H9 (cell line): ENCODE data around the gene CADPS. TPM values are rescaled to one million over a fixed set of nuclear protein-coding genes. Genes with fewer than 3 reads are reported as not detected.

Source experiments
- DNase-seq: peaks from one replicate; pipeline ENCODE4 v3.0.0-alpha.2; 2017
- H2AFZ ChIP-seq: one replicate; pipeline ENCODE4 v1.6.1; 2013; ENCODE audit warnings: mild to moderate bottlenecking, low read length, control low read depth, moderate library complexity
- H2AK5ac ChIP-seq: 2 replicates; pipeline ENCODE4 v1.6.1; 2013; ENCODE audit warnings: low read length, control low read depth, mixed read lengths; ENCODE audit not compliant: insufficient read length
- H2BK120ac ChIP-seq: one replicate; pipeline ENCODE4 v1.6.1; 2013; ENCODE audit warnings: low read depth, mild to moderate bottlenecking, low read length, control low read depth, inconsistent platforms; ENCODE audit not compliant: poor library complexity, severe bottlenecking
- H2BK12ac ChIP-seq: 2 replicates; pipeline ENCODE4 v1.6.1; 2013; ENCODE audit warnings: low read length, control low read depth, mixed read lengths, low read depth; ENCODE audit not compliant: insufficient read length
- H2BK15ac ChIP-seq: 2 replicates; pipeline ENCODE4 v1.6.1; 2013; ENCODE audit warnings: low read depth, low read length, control low read depth
- H2BK20ac ChIP-seq: one replicate; pipeline ENCODE4 v1.6.1; 2013; ENCODE audit warnings: low read depth, mild to moderate bottlenecking, low read length, control low read depth, inconsistent platforms; ENCODE audit not compliant: poor library complexity, severe bottlenecking
- H2BK5ac ChIP-seq: 2 replicates; pipeline ENCODE4 v1.6.1; 2013; ENCODE audit warnings: low read length, control low read depth, mixed read lengths; ENCODE audit not compliant: insufficient read length
- H3K14ac ChIP-seq: 2 replicates; pipeline ENCODE4 v1.6.1; 2013; ENCODE audit warnings: low read length, control low read depth; ENCODE audit not compliant: insufficient read depth
- H3K18ac ChIP-seq: 2 replicates; pipeline ENCODE4 v1.6.1; 2013; ENCODE audit warnings: low read depth, mild to moderate bottlenecking, mixed read lengths, low read length, control low read depth; ENCODE audit not compliant: insufficient read length
- H3K23ac ChIP-seq: 2 replicates; pipeline ENCODE4 v1.6.1; 2013; ENCODE audit warnings: low read length, control low read depth, mixed read lengths, low read depth; ENCODE audit not compliant: insufficient read length
- H3K23me2 ChIP-seq: 2 replicates; pipeline ENCODE4 v1.6.1; 2013; ENCODE audit warnings: low read depth, mild to moderate bottlenecking, mixed read lengths, low read length, control low read depth; ENCODE audit not compliant: insufficient read length, poor library complexity, severe bottlenecking
- H3K27ac ChIP-seq: 2 replicates; pipeline ENCODE4 v1.5.1; 2013; ENCODE audit warnings: low read length, control low read depth, mixed read lengths, low read depth; ENCODE audit not compliant: insufficient read length
- H3K27me3 ChIP-seq: 2 replicates; pipeline ENCODE4 v1.6.1; 2013; ENCODE audit warnings: low read length, control low read depth, inconsistent platforms; ENCODE audit not compliant: insufficient read depth
- H3K4ac ChIP-seq: 2 replicates; pipeline ENCODE4 v1.6.1; 2013; ENCODE audit warnings: low read depth, mild to moderate bottlenecking, control low read depth, inconsistent platforms, low read length, moderate library complexity
- H3K4me1 ChIP-seq: 2 replicates; pipeline ENCODE4 v1.6.1; 2013; ENCODE audit warnings: low read length, control low read depth, inconsistent platforms; ENCODE audit not compliant: insufficient read depth
- H3K4me2 ChIP-seq: 2 replicates; pipeline ENCODE4 v1.6.1; 2013; ENCODE audit warnings: low read length, control low read depth, mixed read lengths; ENCODE audit not compliant: insufficient read length, insufficient read depth
- H3K56ac ChIP-seq: 2 replicates; pipeline ENCODE4 v1.6.1; 2013; ENCODE audit warnings: low read depth, mild to moderate bottlenecking, mixed read lengths, low read length, control low read depth; ENCODE audit not compliant: insufficient read length
- H3K79me1 ChIP-seq: 2 replicates; pipeline ENCODE4 v1.6.1; 2013; ENCODE audit warnings: low read depth, mild to moderate bottlenecking, moderate library complexity, low read length, control low read depth, inconsistent platforms; ENCODE audit not compliant: insufficient read depth, poor library complexity, severe bottlenecking
- H3K79me2 ChIP-seq: 2 replicates; pipeline ENCODE4 v1.6.1; 2013; ENCODE audit warnings: low read length, control low read depth, inconsistent platforms; ENCODE audit not compliant: insufficient read depth
- H3K9ac ChIP-seq: 2 replicates; pipeline ENCODE4 v1.6.1; 2013; ENCODE audit warnings: low read length, control low read depth, mixed read lengths; ENCODE audit not compliant: insufficient read length; ENCODE audit errors: extremely low read depth
- H3K9me3 ChIP-seq: one replicate; pipeline ENCODE4 v1.6.1; 2013; ENCODE audit warnings: low read depth, low read length, inconsistent platforms; ENCODE audit not compliant: control insufficient read depth
- H3T11ph ChIP-seq: one replicate; pipeline ENCODE4 v1.6.1; 2013; ENCODE audit warnings: mild to moderate bottlenecking, low read length, control low read depth, inconsistent platforms
- H4K20me1 ChIP-seq: one replicate; pipeline ENCODE4 v1.6.1; 2013; ENCODE audit not compliant: control insufficient read depth, insufficient read length, insufficient read depth
- H4K5ac ChIP-seq: 2 replicates; pipeline ENCODE4 v1.6.1; 2013; ENCODE audit warnings: low read depth, mild to moderate bottlenecking, mixed read lengths, low read length, control low read depth; ENCODE audit not compliant: insufficient read length
- H4K8ac ChIP-seq: replicated peaks from 2 replicates; pipeline ENCODE4 v1.6.1; 2013; ENCODE audit warnings: low read length, control low read depth, mixed read lengths, low read depth; ENCODE audit not compliant: insufficient read length
- H4K91ac ChIP-seq: 2 replicates; pipeline ENCODE4 v1.6.1; 2013; ENCODE audit warnings: low read depth, mild to moderate bottlenecking, moderate library complexity, mixed read lengths, low read length, control low read depth; ENCODE audit not compliant: insufficient read length
- H3K27ac Mint-ChIP-seq, 3 experiments: 2 replicates in 2 of 3; 3 replicates in 1 of 3; pipeline ENCODE4 v1.8.0; 2020 to 2021; ENCODE audit warnings: mixed read lengths in 3 of 3, mild to moderate bottlenecking in 1 of 3, moderate library complexity in 1 of 3
- H3K27me3 Mint-ChIP-seq: 2 replicates; pipeline ENCODE4 v1.8.0; 2021; ENCODE audit warnings: low read depth, mild to moderate bottlenecking, moderate library complexity, mixed read lengths
- H3K36me3 Mint-ChIP-seq, 3 experiments: 2 replicates in 2 of 3; 3 replicates in 1 of 3; pipeline ENCODE4 v1.8.0; 2020 to 2021; ENCODE audit warnings: low read depth in 3 of 3, mixed read lengths in 3 of 3; ENCODE audit not compliant: insufficient read depth in 1 of 3
- H3K4me1 Mint-ChIP-seq, 2 experiments: 2 replicates each; pipeline ENCODE4 v1.8.0; 2020; ENCODE audit warnings: mixed read lengths in 2 of 2
- H3K4me3 Mint-ChIP-seq, 2 experiments: 2 replicates in 1 of 2; 3 replicates in 1 of 2; pipeline ENCODE4 v1.8.0; 2020 to 2021; ENCODE audit warnings: mild to moderate bottlenecking in 2 of 2, mixed read lengths in 2 of 2, moderate library complexity in 1 of 2
- H3K9me3 Mint-ChIP-seq, 2 experiments: 2 replicates in 1 of 2; 3 replicates in 1 of 2; pipeline ENCODE4 v1.8.0; 2020; ENCODE audit warnings: mild to moderate bottlenecking in 2 of 2, mixed read lengths in 2 of 2, moderate library complexity in 1 of 2
- WGBS: extraction: QIAGEN DNeasy Blood & Tissue Kit; methylation state at CpG from one replicate; pipeline ENCODE4 v1.1.7; 2013; ENCODE audit warnings: missing lambda C conversion rate, low lambda C conversion rate, mixed read lengths; ENCODE audit not compliant: insufficient read length; ENCODE audit errors: extremely low coverage; 5-methylcytosine and 5-hydroxymethylcytosine counted together
- total RNA-seq: library from RNA; stranded (reverse); gene quantifications from 2 replicates; pipeline ENCODE4 v1.2.1, GENCODE V29; 2021
- TF ChIP-seq, protein P1 (sequence below): fragments of 200-600 bp; sonication (generic); conservative IDR thresholded peaks from 3 replicates; pipeline ENCODE4 v1.8.0; 2021; ENCODE audit warnings: antibody characterized with exemption, mild to moderate bottlenecking

CADPS gene
- total RNA-seq, 1 experiment from 2014 or later, result 6.6 TPM

DNA sequence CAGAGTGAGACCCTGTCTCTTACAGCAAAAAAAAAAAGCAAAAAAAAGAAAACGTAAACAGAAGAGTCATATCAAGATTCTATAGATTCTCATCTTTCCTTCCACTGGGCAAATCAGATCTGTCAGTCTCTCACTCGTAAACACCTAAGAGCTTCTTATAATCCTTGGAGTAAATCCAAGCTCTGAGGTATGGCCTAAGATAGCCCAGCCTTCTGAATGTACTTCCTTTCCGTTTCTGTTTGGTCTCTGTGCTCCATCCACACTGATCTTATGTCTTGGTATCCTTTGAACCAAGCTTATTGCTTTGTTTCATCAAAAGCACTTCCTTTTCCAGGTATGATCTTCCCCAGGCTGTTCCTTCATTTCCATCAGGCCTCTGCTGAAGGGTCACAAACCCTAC is 137.8 kb downstream of the CADPS start:
- WGBS, result no CpG with 5 or more reads among the region's 3 CpGs
- H2BK120ac ChIP-seq, result no peak overlapping the region

More for the DNA sequence above, 137.8 kb downstream of the CADPS start:
- peaks cover 2% of the 10 kb centered on the region in 2 experiments; a peak in 1 of 4 replicates for H3K4me1 Mint-ChIP-seq
- no peak overlapping the region for H3K4ac ChIP-seq
- no peaks in the 10 kb centered on the region for H3K9me3 ChIP-seq
- H4K20me1 ChIP-seq, result no peaks in the 10 kb centered on the region
- H3K27me3 Mint-ChIP-seq, result no peaks in the 10 kb centered on the region
- DNase-seq, result no peak
- H3K79me2 ChIP-seq, result no peaks in the 10 kb centered on the region
- no peak overlapping the region for H3K4me2 ChIP-seq
- no peaks in the 10 kb centered on the region for H3K23me2 ChIP-seq
- H4K91ac ChIP-seq, result no peak overlapping the region
- no peaks in the 10 kb centered on the region for H3K4me1 ChIP-seq
- H3K56ac ChIP-seq, result no peak overlapping the region
- H3K18ac ChIP-seq, result no peak overlapping the region
- no peak overlapping the region for H2AK5ac ChIP-seq
- H4K8ac ChIP-seq, result no peak overlapping the region
- H3K27me3 ChIP-seq, result 0 out of 2 replicates have a peak, but pooled peaks cover 3% of the 10 kb centered on the region
- no peak overlapping the region for H2BK5ac ChIP-seq
- H3K9me3 Mint-ChIP-seq, result peaks cover 0 to 3% of the 10 kb centered on the region in 2 experiments; a peak in 2 of 5 replicates
- no peak overlapping the region for H4K5ac ChIP-seq
- H3K14ac ChIP-seq, result no peak overlapping the region
- no peak overlapping the region for H3K4me3 Mint-ChIP-seq
- H2BK15ac ChIP-seq, result no peak overlapping the region
- no peak overlapping the region for H3K27ac ChIP-seq
- H3K36me3 Mint-ChIP-seq, result peaks cover 0 to 3% (median 0%) of the 10 kb centered on the region in 3 experiments; a peak in 3 of 7 replicates
- no peak overlapping the region for H3K9ac ChIP-seq
- H2BK20ac ChIP-seq, result no peak overlapping the region
- no peak overlapping the region for H3T11ph ChIP-seq
- no peak overlapping the region for H3K23ac ChIP-seq
- no peak overlapping the region for H3K27ac Mint-ChIP-seq
- no peak overlapping the region for H2AFZ ChIP-seq
- no peak overlapping the region for H2BK12ac ChIP-seq
- H3K79me1 ChIP-seq, result no peaks in the 10 kb centered on the region
- TF ChIP-seq, protein P1, sequence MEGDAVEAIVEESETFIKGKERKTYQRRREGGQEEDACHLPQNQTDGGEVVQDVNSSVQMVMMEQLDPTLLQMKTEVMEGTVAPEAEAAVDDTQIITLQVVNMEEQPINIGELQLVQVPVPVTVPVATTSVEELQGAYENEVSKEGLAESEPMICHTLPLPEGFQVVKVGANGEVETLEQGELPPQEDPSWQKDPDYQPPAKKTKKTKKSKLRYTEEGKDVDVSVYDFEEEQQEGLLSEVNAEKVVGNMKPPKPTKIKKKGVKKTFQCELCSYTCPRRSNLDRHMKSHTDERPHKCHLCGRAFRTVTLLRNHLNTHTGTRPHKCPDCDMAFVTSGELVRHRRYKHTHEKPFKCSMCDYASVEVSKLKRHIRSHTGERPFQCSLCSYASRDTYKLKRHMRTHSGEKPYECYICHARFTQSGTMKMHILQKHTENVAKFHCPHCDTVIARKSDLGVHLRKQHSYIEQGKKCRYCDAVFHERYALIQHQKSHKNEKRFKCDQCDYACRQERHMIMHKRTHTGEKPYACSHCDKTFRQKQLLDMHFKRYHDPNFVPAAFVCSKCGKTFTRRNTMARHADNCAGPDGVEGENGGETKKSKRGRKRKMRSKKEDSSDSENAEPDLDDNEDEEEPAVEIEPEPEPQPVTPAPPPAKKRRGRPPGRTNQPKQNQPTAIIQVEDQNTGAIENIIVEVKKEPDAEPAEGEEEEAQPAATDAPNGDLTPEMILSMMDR, result no peak
